Measurements from ENCODE around the gene COL13A1. TPM values are rescaled to one million over a fixed set of nuclear protein-coding genes. Genes with fewer than 3 reads are reported as not detected.

Gene COL13A1
- total RNA-seq, 4 donors from 2014 or later, result 0.30 to 2.0 (median 0.86) TPM

GRCh38 chr10:69828144-69828870, 26.6 kb downstream of the COL13A1 start:
- Histone ChIP-seq H3K9me3 (no peaks in the 10 kb centered on the region), H3K4me1 (no peaks in the 10 kb centered on the region), H3K27ac (no peak overlapping the region), H3K4me3 (no peak overlapping the region), H3K27me3 (no peaks in the 10 kb centered on the region), H3K36me3 (no peaks in the 10 kb centered on the region)
- TF ChIP-seq, protein P1, sequence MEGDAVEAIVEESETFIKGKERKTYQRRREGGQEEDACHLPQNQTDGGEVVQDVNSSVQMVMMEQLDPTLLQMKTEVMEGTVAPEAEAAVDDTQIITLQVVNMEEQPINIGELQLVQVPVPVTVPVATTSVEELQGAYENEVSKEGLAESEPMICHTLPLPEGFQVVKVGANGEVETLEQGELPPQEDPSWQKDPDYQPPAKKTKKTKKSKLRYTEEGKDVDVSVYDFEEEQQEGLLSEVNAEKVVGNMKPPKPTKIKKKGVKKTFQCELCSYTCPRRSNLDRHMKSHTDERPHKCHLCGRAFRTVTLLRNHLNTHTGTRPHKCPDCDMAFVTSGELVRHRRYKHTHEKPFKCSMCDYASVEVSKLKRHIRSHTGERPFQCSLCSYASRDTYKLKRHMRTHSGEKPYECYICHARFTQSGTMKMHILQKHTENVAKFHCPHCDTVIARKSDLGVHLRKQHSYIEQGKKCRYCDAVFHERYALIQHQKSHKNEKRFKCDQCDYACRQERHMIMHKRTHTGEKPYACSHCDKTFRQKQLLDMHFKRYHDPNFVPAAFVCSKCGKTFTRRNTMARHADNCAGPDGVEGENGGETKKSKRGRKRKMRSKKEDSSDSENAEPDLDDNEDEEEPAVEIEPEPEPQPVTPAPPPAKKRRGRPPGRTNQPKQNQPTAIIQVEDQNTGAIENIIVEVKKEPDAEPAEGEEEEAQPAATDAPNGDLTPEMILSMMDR (IDR thresholded peaks at IDR 0.05), result no peak
- TF ChIP-seq EP300 (IDR thresholded peaks at IDR 0.05) (no peak), POLR2A (IDR thresholded peaks at IDR 0.05) (no peak)
- WGBS, 2 donors, result 59% methylated on average over 9 of the region's 9 CpGs
- no peak for DNase-seq (ENCODE audit: low spot score in 2 of 2)

DNA sequence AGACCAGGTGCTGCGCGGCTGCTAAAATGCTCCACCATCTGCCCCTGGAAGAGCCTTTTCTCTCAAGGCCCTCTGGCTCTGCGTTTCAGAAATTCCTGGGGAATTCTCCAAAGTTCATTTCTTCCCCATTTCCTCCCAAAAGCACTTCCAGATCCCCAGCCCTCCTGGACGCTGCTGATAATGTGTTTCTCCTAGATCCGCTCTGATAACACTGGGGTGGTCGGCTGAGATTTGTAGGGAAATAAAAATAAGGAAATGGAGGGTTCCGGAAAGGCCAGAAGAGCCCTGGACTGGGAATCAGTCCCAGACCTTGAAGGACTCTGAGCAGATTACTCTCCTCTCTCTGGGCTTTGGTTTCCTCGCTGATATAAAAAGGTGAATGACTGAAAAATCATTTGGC, 28.1 kb downstream of the COL13A1 start:
- Histone ChIP-seq H3K27ac (no peak overlapping the region), H3K9me3 (no peaks in the 10 kb centered on the region), H3K36me3 (no peaks in the 10 kb centered on the region), H3K4me1 (no peaks in the 10 kb centered on the region), H3K27me3 (no peaks in the 10 kb centered on the region), H3K4me3 (no peak overlapping the region)
- TF ChIP-seq EP300 (IDR thresholded peaks at IDR 0.05) (no peak), POLR2A (IDR thresholded peaks at IDR 0.05) (no peak)
- TF ChIP-seq, protein P1 (IDR thresholded peaks at IDR 0.05), result no peak
- WGBS, 2 donors, result 48 to 53% methylated on average over 8 of the region's 8 CpGs
- no peak for DNase-seq (ENCODE audit: low spot score in 2 of 2)

DNA sequence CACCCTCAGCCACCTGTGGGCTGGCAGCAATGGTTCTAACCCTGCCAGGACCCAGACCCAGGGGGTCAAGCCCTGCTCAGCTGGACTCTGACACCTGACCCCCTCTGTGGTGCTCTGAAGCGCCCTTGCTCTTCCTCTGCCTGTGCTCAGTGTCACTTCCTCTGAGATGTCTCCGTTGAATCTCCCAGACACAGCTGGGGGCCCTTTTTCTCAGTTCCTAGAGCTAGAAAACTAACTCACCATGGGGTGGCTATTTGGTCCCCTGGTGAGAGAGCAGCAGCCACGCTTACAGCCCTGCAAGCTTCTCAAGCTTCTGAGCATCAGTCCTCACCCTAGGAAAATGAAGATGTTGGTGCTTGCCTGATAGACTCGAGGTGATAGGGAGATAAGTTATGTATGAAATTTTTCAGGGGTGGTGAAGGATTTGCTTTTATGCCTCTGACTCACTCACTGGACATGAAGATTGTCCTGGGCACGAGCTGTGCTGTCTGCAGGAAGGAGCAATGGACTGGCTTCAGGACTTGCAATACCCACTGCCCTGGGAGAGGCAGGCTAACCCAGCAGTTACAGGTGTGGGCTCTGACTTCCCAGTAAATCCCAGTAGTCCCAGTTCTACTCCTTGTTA, 29.6 kb downstream of the COL13A1 start:
- 58 to 70% methylated on average over 5 of the region's 5 CpGs for WGBS, 2 donors
- Histone ChIP-seq H3K4me1 (no peaks in the 10 kb centered on the region), H3K9me3 (no peaks in the 10 kb centered on the region), H3K27me3 (no peaks in the 10 kb centered on the region), H3K36me3 (no peaks in the 10 kb centered on the region), H3K27ac (no peak overlapping the region), H3K4me3 (no peak overlapping the region)
- no peak for DNase-seq (ENCODE audit: low spot score in 2 of 2)
- TF ChIP-seq, protein P1 (IDR thresholded peaks at IDR 0.05), result no peak
- TF ChIP-seq POLR2A (IDR thresholded peaks at IDR 0.05), result no peak
- TF ChIP-seq EP300 (IDR thresholded peaks at IDR 0.05), result no peak

DNA sequence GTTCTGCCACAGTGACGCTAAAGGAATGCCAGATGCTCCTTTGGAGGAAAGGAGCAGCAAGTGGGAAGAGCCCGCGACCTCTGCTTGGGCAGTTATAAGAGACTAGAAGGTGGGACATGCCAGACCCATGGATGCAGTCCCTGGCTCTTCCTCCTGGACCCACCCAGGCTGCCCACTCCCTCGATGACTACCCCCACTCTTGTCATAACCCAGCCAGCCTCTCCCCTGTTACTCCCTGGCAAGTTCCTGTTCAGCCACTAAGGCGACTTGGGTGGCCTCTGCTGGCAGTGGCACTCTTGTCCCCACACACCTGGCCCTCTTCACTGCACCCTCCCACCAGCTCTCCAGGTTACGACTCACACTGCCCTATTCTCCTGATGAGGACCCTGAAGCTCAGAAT, 33.5 kb downstream of the COL13A1 start:
- H3K9me3 ChIP-seq, result no peaks in the 10 kb centered on the region
- 78 to 82% methylated on average over 6 of the region's 6 CpGs for WGBS, 2 donors
- H3K36me3 ChIP-seq, result no peaks in the 10 kb centered on the region
- no peaks in the 10 kb centered on the region for H3K27me3 ChIP-seq
- no peak for DNase-seq (ENCODE audit: low spot score in 2 of 2)
- H3K27ac ChIP-seq, result no peak overlapping the region
- TF ChIP-seq POLR2A (IDR thresholded peaks at IDR 0.05), result no peak
- no peak for TF ChIP-seq EP300 (IDR thresholded peaks at IDR 0.05)
- TF ChIP-seq, protein P1 (IDR thresholded peaks at IDR 0.05), result no peak
- H3K4me3 ChIP-seq, result no peak overlapping the region
- H3K4me1 ChIP-seq, result no peaks in the 10 kb centered on the region
